Tibial artery (tissue), 4 donors: ENCODE results near the gene S100A10.

Source experiments
- DNase-seq, 2 donors: peaks; one replicate each; pipeline ENCODE4 v3.0.0-alpha.2; 2019
- H3K27ac ChIP-seq, 2 donors: fragments of 200-600 bp; sonication (generic) in 1 of 2; 1 replicate in 1 of 2; 2 replicates in 1 of 2; pipeline ENCODE4 v1.5.1; 2018 to 2019; ENCODE audit warnings: mild to moderate bottlenecking in 1 of 2
- H3K27me3 ChIP-seq, 2 donors: fragments of 200-600 bp; sonication (generic) in 1 of 2; one replicate each; pipeline versions ENCODE4 v1.5.1 to v1.6.0; 2016 to 2019
- H3K36me3 ChIP-seq, 3 donors: fragments of 200-600 bp; sonication (generic) in 2 of 3; one replicate each; pipeline ENCODE4 v1.5.1; 2016 to 2019; ENCODE audit warnings: mild to moderate bottlenecking in 2 of 3
- H3K4me1 ChIP-seq, 4 donors: fragments of 200-600 bp; sonication (generic) in 2 of 4; 1 replicate in 3 of 4; 2 replicates in 1 of 4; pipeline ENCODE4 v1.5.1; 2016 to 2019
- H3K4me3 ChIP-seq, 2 donors: fragments of 200-600 bp; sonication (generic) in 1 of 2; 1 replicate in 1 of 2; 2 replicates in 1 of 2; pipeline ENCODE4 v1.5.1; 2018 to 2019; ENCODE audit warnings: mild to moderate bottlenecking in 2 of 2
- H3K9me3 ChIP-seq, 3 donors: fragments of 200-600 bp; sonication (generic) in 1 of 3; one replicate each; pipeline ENCODE4 v1.5.1; 2016 to 2019
- CTCF ChIP-seq, 2 experiments: fragments of 200-600 bp in 1 of 2; fragments of 450-650 bp in 1 of 2; IDR thresholded peaks; one replicate each; pipeline ENCODE4 v1.5.1; 2017 to 2019; ENCODE audit warnings: antibody characterized with exemption in 2 of 2, mild to moderate bottlenecking in 1 of 2, moderate library complexity in 1 of 2
- intact Hi-C: fragments of 100-400 bp; cut with DNase I; formaldehyde crosslinking; loops from one replicate; pipeline ENCODE4 v1.15.0; 2023; ENCODE audit warnings: low total_unique reads

The S100A10 gene

GRCh38 chr1:152029144-152029928, 35.7 kb upstream of the S100A10 start:
- Histone ChIP-seq H3K4me3 (no peak overlapping the region), H3K27ac (no peak overlapping the region), H3K4me1 (peaks cover 0 to 9% (median 5%) of the 10 kb centered on the region in 4 donors), H3K9me3 (no peaks in the 10 kb centered on the region), H3K27me3 (no peaks in the 10 kb centered on the region), H3K36me3 (peaks cover 31 to 35% (median 31%) of the 10 kb centered on the region in 3 donors)
- no peak for DNase-seq
- intact Hi-C loops, result no loop called here
- TF ChIP-seq CTCF (IDR thresholded peaks at IDR 0.05), result no peak

GRCh38 chr1:152026895-152027294, 33.2 kb upstream of the S100A10 start:
- no peak overlapping the region for H3K27ac ChIP-seq
- DNase-seq, result no peak
- no peak for TF ChIP-seq CTCF (IDR thresholded peaks at IDR 0.05)
- H3K4me3 ChIP-seq, result no peak overlapping the region
- intact Hi-C loops, result no loop called here
- H3K4me1 ChIP-seq, result no peaks in the 10 kb centered on the region
- peaks cover 0 to 3% of the 10 kb centered on the region in 2 donors for H3K27me3 ChIP-seq
- peaks cover 12 to 14% (median 13%) of the 10 kb centered on the region in 3 donors for H3K36me3 ChIP-seq
- no peaks in the 10 kb centered on the region for H3K9me3 ChIP-seq

GRCh38 chr1:152024223-152024622, 30.6 kb upstream of the S100A10 start:
- no peak overlapping the region for H3K27ac ChIP-seq
- H3K9me3 ChIP-seq, result no peaks in the 10 kb centered on the region
- TF ChIP-seq CTCF (IDR thresholded peaks at IDR 0.05), result no peak
- H3K4me3 ChIP-seq, result no peak overlapping the region
- intact Hi-C loops, result no loop called here
- H3K27me3 ChIP-seq, result peaks cover 0 to 3% of the 10 kb centered on the region in 2 donors
- no peaks in the 10 kb centered on the region for H3K36me3 ChIP-seq
- no peak for DNase-seq
- H3K4me1 ChIP-seq, result no peaks in the 10 kb centered on the region

GRCh38 chr1:152023221-152023620, 29.6 kb upstream of the S100A10 start:
- no peak for TF ChIP-seq CTCF (IDR thresholded peaks at IDR 0.05)
- H3K27me3 ChIP-seq, result peaks cover 0 to 3% of the 10 kb centered on the region in 2 donors
- H3K9me3 ChIP-seq, result no peaks in the 10 kb centered on the region
- DNase-seq, result no peak
- H3K36me3 ChIP-seq, result no peaks in the 10 kb centered on the region
- no peak overlapping the region for H3K4me3 ChIP-seq
- no peaks in the 10 kb centered on the region for H3K4me1 ChIP-seq
- no peak overlapping the region for H3K27ac ChIP-seq
- intact Hi-C loops, result no loop called here

- intact Hi-C loops, result no loop called here
- TF ChIP-seq CTCF (IDR thresholded peaks at IDR 0.05), result no peak
- Histone ChIP-seq H3K4me3 (no peak overlapping the region), H3K27ac (no peak overlapping the region), H3K9me3 (no peaks in the 10 kb centered on the region), H3K27me3 (peaks cover 0 to 3% of the 10 kb centered on the region in 2 donors), H3K4me1 (no peaks in the 10 kb centered on the region), H3K36me3 (no peaks in the 10 kb centered on the region)
- DNase-seq, result no peak
Measured at GRCh38 chr1:152022474-152022873, 28.8 kb upstream of the S100A10 start.
